B cell (primary cell): Measurements from ENCODE around the gene TENM4.

ENCODE experiments used
- EZH2 ChIP-seq: IDR thresholded peaks from 2 replicates; pipeline ENCODE4 v1.6.1; 2012; ENCODE audit warnings: borderline replicate concordance, low read depth, mild to moderate bottlenecking, moderate library complexity, low read length; ENCODE audit not compliant: insufficient read depth, poor library complexity, severe bottlenecking
- TF ChIP-seq, protein P1 (sequence below): fragments of 200-600 bp; IDR thresholded peaks from one replicate; pipeline ENCODE4 v1.8.0; 2022; ENCODE audit warnings: antibody characterized with exemption, mild to moderate bottlenecking

DNA sequence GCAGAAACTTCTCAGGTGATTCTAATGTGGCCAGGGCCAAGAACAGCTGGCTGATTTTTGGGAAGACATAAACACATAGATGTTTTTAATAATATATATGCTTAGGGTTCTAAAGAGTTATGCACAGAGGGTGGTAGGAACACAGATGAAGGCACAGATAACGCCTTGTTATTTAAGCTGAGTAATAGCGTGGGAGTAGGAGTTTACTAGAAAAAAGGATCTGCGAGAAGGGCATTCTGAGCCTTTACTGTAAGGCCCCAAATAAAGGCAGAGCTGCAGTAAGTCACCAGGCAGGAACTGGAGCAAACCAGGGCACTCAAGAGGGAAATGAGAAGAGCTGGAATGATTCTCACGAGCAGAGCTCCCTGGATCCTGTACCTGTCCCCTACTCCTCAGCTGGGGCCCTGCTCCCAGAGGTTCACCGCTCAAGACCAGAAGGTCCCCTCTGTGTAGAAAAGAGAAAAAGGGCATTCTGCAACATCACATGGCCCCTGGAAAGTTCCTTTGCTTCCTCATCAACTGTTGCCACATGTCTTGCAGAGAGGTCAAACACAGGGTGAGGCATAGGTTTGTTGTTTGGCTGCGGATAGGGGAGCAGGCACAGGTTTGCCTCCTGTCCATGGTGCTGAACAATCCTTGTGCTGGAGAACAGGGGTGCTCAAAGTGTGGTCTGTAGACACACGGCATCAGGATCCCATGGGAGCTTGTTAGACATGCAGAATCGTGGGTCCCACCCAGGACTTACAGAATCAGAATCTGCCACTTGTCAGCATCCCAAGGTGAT, 125.7 kb downstream of the TENM4 start:
- TF ChIP-seq, protein P1, sequence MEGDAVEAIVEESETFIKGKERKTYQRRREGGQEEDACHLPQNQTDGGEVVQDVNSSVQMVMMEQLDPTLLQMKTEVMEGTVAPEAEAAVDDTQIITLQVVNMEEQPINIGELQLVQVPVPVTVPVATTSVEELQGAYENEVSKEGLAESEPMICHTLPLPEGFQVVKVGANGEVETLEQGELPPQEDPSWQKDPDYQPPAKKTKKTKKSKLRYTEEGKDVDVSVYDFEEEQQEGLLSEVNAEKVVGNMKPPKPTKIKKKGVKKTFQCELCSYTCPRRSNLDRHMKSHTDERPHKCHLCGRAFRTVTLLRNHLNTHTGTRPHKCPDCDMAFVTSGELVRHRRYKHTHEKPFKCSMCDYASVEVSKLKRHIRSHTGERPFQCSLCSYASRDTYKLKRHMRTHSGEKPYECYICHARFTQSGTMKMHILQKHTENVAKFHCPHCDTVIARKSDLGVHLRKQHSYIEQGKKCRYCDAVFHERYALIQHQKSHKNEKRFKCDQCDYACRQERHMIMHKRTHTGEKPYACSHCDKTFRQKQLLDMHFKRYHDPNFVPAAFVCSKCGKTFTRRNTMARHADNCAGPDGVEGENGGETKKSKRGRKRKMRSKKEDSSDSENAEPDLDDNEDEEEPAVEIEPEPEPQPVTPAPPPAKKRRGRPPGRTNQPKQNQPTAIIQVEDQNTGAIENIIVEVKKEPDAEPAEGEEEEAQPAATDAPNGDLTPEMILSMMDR = no peak
- TF ChIP-seq EZH2 = no peak
